ENCODE data around the gene SH3RF2. TPM values are rescaled to one million over a fixed set of nuclear protein-coding genes. Genes with fewer than 3 reads are reported as not detected.

SH3RF2 gene
- total RNA-seq, 2 experiments from 2014 or later = not detected

GRCh38 chr5:145939540-145940065 is 3.2 kb downstream of the SH3RF2 start:
- H3K36me3 ChIP-seq (ENCODE audit: insufficient read depth, low read length) = no peaks in the 10 kb centered on the region
- no peaks in the 10 kb centered on the region for H3K9me3 ChIP-seq (ENCODE audit: low read length)
- BruUV-seq (replicated peaks) = no TSS peak
- H4K20me1 ChIP-seq (ENCODE audit: insufficient read depth, low read length) = no peaks in the 10 kb centered on the region
- intact Hi-C loops (cut with micrococcal nuclease; ENCODE audit: unreplicated experiment) = no loop called here
- no peak for DNase-seq (ENCODE audit: low spot score)
- H3K27ac ChIP-seq (ENCODE audit: low read depth, low read length, poor library complexity, severe bottlenecking) = no peak overlapping the region
- no peaks in the 10 kb centered on the region for H3K79me2 ChIP-seq (ENCODE audit: insufficient read depth, low read depth, low read length)
- no peaks in the 10 kb centered on the region for H3K4me1 ChIP-seq (ENCODE audit: insufficient read depth, low read length, poor library complexity, severe bottlenecking)
- TF ChIP-seq CTCF (conservative IDR thresholded peaks at IDR 0.05; ENCODE audit: low read length) = no peak
- TF ChIP-seq EZH2phosphoT487 (IDR thresholded peaks at IDR 0.05; ENCODE audit: borderline replicate concordance, low read depth, low read length) = no peak
- no peak overlapping the region for H3K4me3 ChIP-seq (ENCODE audit: low read depth, low read length, poor library complexity, severe bottlenecking)
- H3K4me2 ChIP-seq (ENCODE audit: low read length) = no peak overlapping the region
- H2AFZ ChIP-seq (ENCODE audit: low read length) = no peak overlapping the region
- ChIA-PET CTCF (ENCODE audit: unreplicated experiment) (no interaction called here), POLR2A (no interaction called here)
- no peaks in the 10 kb centered on the region for H3K9me2 ChIP-seq (ENCODE audit: insufficient read depth, low read length)

GRCh38 chr5:145941096-145941447 is 4.7 kb downstream of the SH3RF2 start:
- H2AFZ ChIP-seq (ENCODE audit: low read length) = no peak overlapping the region
- TF ChIP-seq EZH2phosphoT487 (IDR thresholded peaks at IDR 0.05; ENCODE audit: borderline replicate concordance, low read depth, low read length) = no peak
- H3K9me3 ChIP-seq (ENCODE audit: low read length) = no peaks in the 10 kb centered on the region
- H3K9me2 ChIP-seq (ENCODE audit: insufficient read depth, low read length) = no peaks in the 10 kb centered on the region
- intact Hi-C loops (cut with micrococcal nuclease; ENCODE audit: unreplicated experiment) = no loop called here
- H3K36me3 ChIP-seq (ENCODE audit: insufficient read depth, low read length) = no peaks in the 10 kb centered on the region
- no peaks in the 10 kb centered on the region for H4K20me1 ChIP-seq (ENCODE audit: insufficient read depth, low read length)
- H3K79me2 ChIP-seq (ENCODE audit: insufficient read depth, low read depth, low read length) = no peaks in the 10 kb centered on the region
- no peaks in the 10 kb centered on the region for H3K4me1 ChIP-seq (ENCODE audit: insufficient read depth, low read length, poor library complexity, severe bottlenecking)
- no peak overlapping the region for H3K4me3 ChIP-seq (ENCODE audit: low read depth, low read length, poor library complexity, severe bottlenecking)
- ChIA-PET CTCF (ENCODE audit: unreplicated experiment) (no interaction called here), POLR2A (interaction anchor here (0.5 kb wide), 1 partner anchor 44 kb away, joined by 3 read pairs; no protein-coding TSS in a partner anchor)
- no TSS peak for BruUV-seq (replicated peaks)
- DNase-seq (ENCODE audit: low spot score) = no peak
- no peak overlapping the region for H3K27ac ChIP-seq (ENCODE audit: low read depth, low read length, poor library complexity, severe bottlenecking)
- no peak overlapping the region for H3K4me2 ChIP-seq (ENCODE audit: low read length)

GRCh38 chr5:145941448-145942130 is 5.2 kb downstream of the SH3RF2 start:
- Histone ChIP-seq H3K79me2 (ENCODE audit: insufficient read depth, low read depth, low read length) (no peaks in the 10 kb centered on the region), H3K27ac (ENCODE audit: low read depth, low read length, poor library complexity, severe bottlenecking) (no peak overlapping the region)
- CTCF ChIA-PET (ENCODE audit: unreplicated experiment) = no interaction called here

More at GRCh38 chr5:145941448-145942130, 5.2 kb downstream of the SH3RF2 start:
- intact Hi-C loops (cut with micrococcal nuclease; ENCODE audit: unreplicated experiment) = no loop called here
- TF ChIP-seq CTCF (conservative IDR thresholded peaks at IDR 0.05; ENCODE audit: low read length) = no peak
- no peak for TF ChIP-seq EZH2phosphoT487 (IDR thresholded peaks at IDR 0.05; ENCODE audit: borderline replicate concordance, low read depth, low read length)
- Histone ChIP-seq H3K9me3 (ENCODE audit: low read length) (no peaks in the 10 kb centered on the region), H3K4me3 (ENCODE audit: low read depth, low read length, poor library complexity, severe bottlenecking) (no peak overlapping the region), H2AFZ (ENCODE audit: low read length) (no peak overlapping the region), H3K4me2 (ENCODE audit: low read length) (no peak overlapping the region), H3K36me3 (ENCODE audit: insufficient read depth, low read length) (no peaks in the 10 kb centered on the region), H3K9me2 (ENCODE audit: insufficient read depth, low read length) (no peaks in the 10 kb centered on the region), H3K4me1 (ENCODE audit: insufficient read depth, low read length, poor library complexity, severe bottlenecking) (no peaks in the 10 kb centered on the region), H4K20me1 (ENCODE audit: insufficient read depth, low read length) (no peaks in the 10 kb centered on the region)
- POLR2A ChIA-PET = interaction anchor here (0.7 kb wide), 1 partner anchor 389 kb away, joined by 3 read pairs; no protein-coding TSS in a partner anchor
- no peak for DNase-seq (ENCODE audit: low spot score)
- no TSS peak for BruUV-seq (replicated peaks)

Data from OCI-LY7 (cell line).